HG03039 (cell line): ENCODE results near the gene ABLIM2.

Source experiments
- ATAC-seq: cut with Tn5 transposase; IDR thresholded peaks from one replicate; pipeline ENCODE4 v1.9.1; 2021; ENCODE audit warnings: mild to moderate bottlenecking, moderate library complexity; ENCODE audit not compliant: unreplicated experiment

ABLIM2 gene

GRCh38 chr4:8087921-8088495 lies 70.6 kb downstream of the ABLIM2 start:
- ATAC-seq = no peak

GRCh38 chr4:8086783-8087445 lies 71.7 kb downstream of the ABLIM2 start:
- ATAC-seq = no peak

- ATAC-seq = no peak
These were observed 73.0 kb downstream of the ABLIM2 start for GRCh38 chr4:8085491-8086117.

- ATAC-seq = no peak
These were observed 73.7 kb downstream of the ABLIM2 start for GRCh38 chr4:8084712-8085490.

DNA sequence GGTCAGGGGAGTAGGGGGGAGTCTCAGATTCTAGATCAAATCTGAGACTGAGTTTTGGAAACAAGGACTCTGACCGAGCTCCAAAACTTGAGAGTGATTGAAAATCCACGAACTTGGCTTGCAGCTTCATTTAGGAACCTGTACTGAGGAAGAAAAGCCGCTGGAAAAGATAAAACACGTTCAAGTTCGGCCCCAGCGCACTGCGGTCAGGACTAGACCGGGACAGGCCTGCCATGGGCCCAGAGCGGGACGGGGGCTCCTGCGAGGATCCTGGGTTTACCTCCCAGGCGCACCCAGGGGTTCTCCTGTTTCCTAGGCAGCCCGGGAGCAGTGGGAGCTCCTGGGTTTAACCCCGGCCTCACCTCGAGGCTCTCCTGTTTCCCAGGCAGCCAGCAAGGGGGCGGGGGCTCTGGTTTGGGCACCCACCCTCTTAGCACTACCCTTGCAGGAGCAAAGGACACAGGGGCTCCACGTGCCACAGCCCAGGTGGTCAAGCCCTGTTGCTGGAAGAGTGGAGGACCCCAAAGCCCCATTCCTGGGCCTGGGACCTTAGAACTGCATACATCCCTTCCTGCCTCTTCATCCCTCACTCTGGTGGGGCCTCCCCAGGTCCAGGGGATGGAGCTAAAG lies 74.5 kb downstream of the ABLIM2 start:
- no peak for ATAC-seq

DNA sequence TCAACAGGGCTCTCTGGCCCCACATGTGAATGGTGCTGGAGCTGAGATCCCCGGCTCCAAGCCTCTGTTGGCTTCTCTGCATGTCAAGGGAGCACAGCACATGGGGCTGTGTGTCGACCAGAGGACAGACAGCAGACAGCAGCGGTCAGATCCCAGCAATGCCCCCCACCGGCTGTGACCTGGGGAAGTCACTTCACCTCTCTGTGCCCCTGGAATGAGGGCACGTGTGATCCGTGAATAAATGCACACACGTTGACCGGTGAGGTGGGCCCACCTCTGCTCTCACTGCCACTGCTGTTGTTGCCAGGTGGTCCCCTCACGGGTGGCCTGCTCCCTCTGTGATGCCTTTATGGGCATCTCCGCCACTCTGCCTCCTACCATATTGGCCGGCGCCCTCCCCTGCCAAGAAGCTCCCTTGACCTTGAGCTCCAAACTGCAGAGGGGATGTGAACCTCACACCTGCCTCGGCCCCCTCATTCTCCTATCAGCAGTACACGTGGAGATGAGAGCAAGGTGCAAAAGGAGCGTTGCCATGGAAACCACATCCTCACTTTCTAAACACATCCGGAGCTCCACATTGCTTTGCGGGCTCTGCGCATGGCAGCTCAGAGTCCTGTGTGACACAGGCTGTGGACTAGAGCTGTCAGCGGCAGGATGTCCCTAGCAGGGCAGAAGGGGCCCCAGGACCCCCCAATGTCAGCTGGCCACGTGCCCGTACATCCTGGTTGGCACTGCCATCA lies 75.4 kb downstream of the ABLIM2 start:
- no peak for ATAC-seq

GRCh38 chr4:8082517-8083055 lies 76.0 kb downstream of the ABLIM2 start:
- no peak for ATAC-seq

DNA sequence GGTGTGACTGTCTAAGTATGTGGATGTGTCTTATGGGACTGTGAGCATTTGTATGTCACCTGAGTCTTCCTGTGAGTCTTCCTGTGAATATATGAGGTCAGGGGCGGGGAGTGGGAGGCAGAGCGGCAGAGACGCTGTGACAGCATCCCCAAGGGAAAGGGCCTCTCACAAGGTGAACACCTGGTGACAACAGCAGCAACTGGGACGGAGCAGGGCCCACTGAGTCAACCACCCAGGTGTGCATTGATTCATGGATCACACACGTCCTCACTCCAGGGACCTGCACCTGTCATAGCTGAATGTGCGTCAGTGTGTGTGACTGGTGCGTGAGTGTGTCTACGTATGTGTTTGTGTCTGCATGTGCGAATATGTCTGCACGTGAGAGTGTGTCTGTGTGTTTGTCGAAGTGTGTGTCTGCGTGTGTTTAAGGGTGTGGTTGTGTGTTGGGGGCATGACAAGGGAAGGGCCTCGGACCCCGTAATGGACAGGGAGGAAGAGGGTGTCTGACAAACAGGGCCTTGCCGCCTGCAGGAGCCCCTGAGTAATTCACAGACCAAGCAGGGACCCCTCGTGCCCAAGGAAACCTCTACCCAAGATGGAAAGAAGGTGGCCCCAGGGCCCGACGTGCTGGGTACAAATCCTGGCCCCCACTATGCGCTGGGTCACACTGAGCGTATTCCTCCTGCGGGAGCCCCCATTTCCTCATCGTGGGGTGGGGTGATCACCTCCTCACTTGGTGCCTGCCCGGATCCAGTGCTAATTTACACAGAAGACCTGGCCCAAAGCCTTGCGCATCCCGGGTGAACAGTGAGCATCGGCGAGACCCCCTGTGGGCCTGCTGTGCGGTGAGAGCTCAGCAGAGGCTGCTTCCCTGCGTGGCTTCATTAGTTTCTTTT lies 76.7 kb downstream of the ABLIM2 start:
- no peak for ATAC-seq

DNA sequence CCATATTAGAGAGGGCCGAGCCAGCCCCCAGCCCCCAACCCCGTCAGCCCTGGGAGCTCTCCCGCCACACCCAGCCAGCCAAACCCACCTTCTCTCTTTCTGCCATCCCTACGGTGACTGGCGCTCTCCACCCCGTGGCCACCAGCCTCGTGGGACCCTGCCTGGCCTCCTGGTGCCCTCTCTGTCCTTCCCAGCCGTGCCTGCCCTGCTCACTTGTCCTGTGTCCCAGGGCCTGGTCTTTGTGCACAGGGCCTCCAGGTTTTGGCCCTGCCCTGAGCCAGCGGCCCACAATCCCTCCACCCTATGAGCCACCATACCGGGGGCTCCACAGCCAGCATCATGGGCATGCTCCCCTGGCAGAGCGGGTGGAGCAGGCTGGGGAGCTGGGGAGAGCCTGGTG lies 77.4 kb downstream of the ABLIM2 start:
- no peak for ATAC-seq

DNA sequence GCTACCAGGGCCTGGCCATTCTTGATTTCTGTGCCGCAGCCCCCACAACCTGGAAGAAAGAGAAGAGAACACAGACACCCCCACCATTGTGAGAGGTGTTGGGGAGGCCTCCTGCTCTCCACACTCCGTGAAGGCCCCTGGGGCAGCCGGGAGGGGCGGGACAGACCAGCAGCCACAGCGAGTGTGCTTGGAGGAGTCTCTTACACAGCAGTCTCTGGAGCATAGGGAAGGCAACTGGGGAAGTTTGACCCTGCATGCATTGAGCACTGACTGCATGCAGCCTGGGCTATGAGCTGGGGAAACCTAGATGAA lies 77.9 kb downstream of the ABLIM2 start:
- ATAC-seq = no peak

GRCh38 chr4:8079916-8080753 lies 78.5 kb downstream of the ABLIM2 start:
- ATAC-seq = no peak

GRCh38 chr4:8079031-8079885 lies 79.4 kb downstream of the ABLIM2 start:
- ATAC-seq = no peak

- no peak for ATAC-seq
These were observed 80.0 kb downstream of the ABLIM2 start for GRCh38 chr4:8078610-8079015.

- no peak for ATAC-seq
These were observed 80.5 kb downstream of the ABLIM2 start for GRCh38 chr4:8078109-8078494.

- ATAC-seq = no peak
These were observed 81.2 kb downstream of the ABLIM2 start for GRCh38 chr4:8077181-8078108.

GRCh38 chr4:8076023-8076422 lies 82.6 kb downstream of the ABLIM2 start:
- no peak for ATAC-seq
